ENCODE measurements around the gene PGRMC2. TPM values are rescaled to one million over a fixed set of nuclear protein-coding genes. Genes with fewer than 3 reads are reported as not detected.

Gene PGRMC2
- total and polyA plus RNA-seq, 8 donors = 14.5 to 48.4 (median 29.9) TPM

GRCh38 chr4:128228845-128229795 lies 58.5 kb downstream of the PGRMC2 start:
- FAIRE-seq = no peak
- Histone ChIP-seq H3K36me3 (no peaks in the 10 kb centered on the region), H3K4me3 (no peak overlapping the region), H3K27ac (no peak overlapping the region), H3K9me3 (no peaks in the 10 kb centered on the region), H3K27me3 (no peaks in the 10 kb centered on the region), H3K4me1 (no peaks in the 10 kb centered on the region)
- intact Hi-C loops (cut with DNase I) = no loop called here
- WGBS, 2 donors = 66 to 76% methylated on average over 6 of the region's 6 CpGs
- no peak for DNase-seq
- TF ChIP-seq CTCF (IDR thresholded peaks at IDR 0.05) = no peak
- ATAC-seq = peak in 2 of 4 donors; percentile 41 to 62

DNA sequence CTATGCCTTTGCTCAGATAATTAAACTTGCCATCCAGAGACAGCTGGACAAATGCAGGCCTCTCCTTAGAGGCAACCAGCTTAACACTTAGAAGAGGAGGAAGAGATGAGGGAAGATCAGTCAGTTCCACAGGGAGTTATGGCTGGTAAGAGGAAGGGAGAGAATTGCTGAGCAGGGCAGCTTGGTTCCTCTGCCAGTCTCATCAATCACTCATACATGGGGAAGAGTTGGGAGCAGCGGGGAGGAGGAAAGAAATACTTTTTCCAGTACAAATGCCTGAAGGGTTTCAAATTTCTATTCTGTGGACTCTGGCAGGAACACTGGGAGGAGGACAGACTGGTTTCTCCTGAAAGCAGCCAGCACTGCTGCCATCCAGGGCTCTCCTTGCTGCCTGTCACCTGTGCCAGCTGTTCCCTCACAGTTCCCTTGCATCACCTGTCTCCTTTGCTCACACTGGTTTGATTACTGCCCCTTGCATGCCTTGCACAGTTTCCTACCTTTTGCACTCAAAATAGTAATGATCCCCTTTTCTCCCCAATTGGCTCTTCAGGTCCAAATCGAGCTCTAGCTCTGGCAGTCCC lies 59.5 kb downstream of the PGRMC2 start:
- H3K27ac ChIP-seq = no peak overlapping the region
- no peak for DNase-seq

GRCh38 chr4:128225148-128225547 lies 62.5 kb downstream of the PGRMC2 start:
- no peak for TF ChIP-seq CTCF (IDR thresholded peaks at IDR 0.05)
- WGBS, 2 donors = 66 to 67% methylated on average over 2 of the region's 2 CpGs

More for the DNA sequence above, 59.5 kb downstream of the PGRMC2 start:
- WGBS, 2 donors = 56 to 60% methylated on average over 2 of the region's 2 CpGs
- H3K4me1 ChIP-seq = no peaks in the 10 kb centered on the region
- intact Hi-C loops (cut with DNase I) = no loop called here
- no peaks in the 10 kb centered on the region for H3K36me3 ChIP-seq
- FAIRE-seq (no peak), ATAC-seq (peak; percentile 43 to 87 (median 74))
- H3K27me3 ChIP-seq = no peaks in the 10 kb centered on the region
- H3K9me3 ChIP-seq = no peaks in the 10 kb centered on the region
- TF ChIP-seq CTCF (IDR thresholded peaks at IDR 0.05) = no peak
- H3K4me3 ChIP-seq = no peak overlapping the region

GRCh38 chr4:128221586-128221985 lies 66.0 kb downstream of the PGRMC2 start:
- ATAC-seq (no peak), FAIRE-seq (no peak), DNase-seq (no peak)
- Histone ChIP-seq H3K27ac (no peak overlapping the region), H3K9me3 (no peaks in the 10 kb centered on the region), H3K36me3 (no peaks in the 10 kb centered on the region), H3K4me1 (no peaks in the 10 kb centered on the region), H3K4me3 (no peak overlapping the region), H3K27me3 (no peaks in the 10 kb centered on the region)
- intact Hi-C loops (cut with DNase I) = no loop called here
- TF ChIP-seq CTCF (IDR thresholded peaks at IDR 0.05) = no peak

More at GRCh38 chr4:128225148-128225547, 62.5 kb downstream of the PGRMC2 start:
- FAIRE-seq (no peak), DNase-seq (no peak), ATAC-seq (no peak)
- no peak overlapping the region for H3K4me3 ChIP-seq
- no peak overlapping the region for H3K27ac ChIP-seq
- no peaks in the 10 kb centered on the region for H3K36me3 ChIP-seq
- intact Hi-C loops (cut with DNase I) = no loop called here
- H3K9me3 ChIP-seq = no peaks in the 10 kb centered on the region
- H3K4me1 ChIP-seq = no peaks in the 10 kb centered on the region
- no peaks in the 10 kb centered on the region for H3K27me3 ChIP-seq
